SK-N-SH treated with all-trans-retinoic acid at 6 μM for 48 hours (cell line): ENCODE data around the gene LRMDA.

Source experiments
- ESRRG ChIP-seq: fragments of 250-450 bp; sonication (Bioruptor Pico); IDR thresholded peaks from 2 replicates; pipeline ENCODE4 v1.6.1; 2021; ENCODE audit warnings: mild to moderate bottlenecking
- PATZ1 ChIP-seq: fragments of 250-450 bp; sonication (Bioruptor Pico); IDR thresholded peaks from 2 replicates; pipeline ENCODE4 v1.8.0; 2020; ENCODE audit warnings: mild to moderate bottlenecking, moderate library complexity, borderline replicate concordance
- PPARA ChIP-seq: fragments of 250-450 bp; sonication (Bioruptor Pico); IDR thresholded peaks from 2 replicates; pipeline ENCODE4 v1.5.0; 2020; ENCODE audit warnings: mild to moderate bottlenecking, borderline replicate concordance

DNA sequence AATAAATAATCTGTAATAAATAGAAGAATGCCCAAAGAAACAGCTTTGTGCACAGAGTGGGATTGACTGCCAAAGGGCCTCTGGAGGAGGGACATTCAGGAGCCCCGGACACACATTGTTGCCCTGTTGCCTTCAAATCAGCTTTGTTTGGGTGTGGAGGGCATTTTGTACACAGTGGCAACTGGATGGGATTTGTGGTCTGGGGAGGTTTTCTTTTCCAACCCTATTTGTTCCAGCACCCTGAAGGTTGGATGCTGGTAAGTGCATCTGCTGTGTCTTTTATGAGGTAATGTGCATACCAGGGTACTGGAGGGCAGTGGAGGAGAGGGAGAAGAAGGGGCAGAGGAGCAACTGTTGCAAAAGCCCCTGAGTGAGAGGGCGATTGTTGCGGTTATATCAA lies 6.3 kb downstream of the LRMDA start:
- TF ChIP-seq PPARA (CRISPR knock-in tag) (no peak), ESRRG (no peak), PATZ1 (no peak)
